ENCODE data around the gene AHCYL2.
"Not testable (repeated sequence)": the region's sequence is repeated elsewhere in the genome, so short reads cannot be mapped to it uniquely, and the experiment has no call there.

The AHCYL2 gene

DNA sequence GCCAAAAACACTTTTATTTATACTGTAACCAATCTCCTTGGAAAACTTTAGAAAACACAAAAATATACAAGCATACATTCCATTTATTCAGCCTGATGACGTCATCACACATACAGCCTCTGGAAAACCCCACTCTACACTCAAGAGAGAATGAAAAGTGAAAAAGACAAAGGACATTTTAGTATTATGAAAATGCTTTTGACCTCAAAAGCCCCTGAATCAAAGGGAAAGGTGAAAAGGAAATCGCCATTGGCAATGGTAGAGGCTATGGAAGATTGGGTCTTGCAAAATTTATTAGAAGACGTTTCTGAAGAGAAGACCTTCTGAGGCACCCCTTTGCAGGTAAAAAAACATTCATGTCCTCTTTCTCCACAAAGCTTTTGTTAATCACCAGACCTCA, 126.5 kb downstream of the AHCYL2 start:
- TF ChIP-seq, protein P1, sequence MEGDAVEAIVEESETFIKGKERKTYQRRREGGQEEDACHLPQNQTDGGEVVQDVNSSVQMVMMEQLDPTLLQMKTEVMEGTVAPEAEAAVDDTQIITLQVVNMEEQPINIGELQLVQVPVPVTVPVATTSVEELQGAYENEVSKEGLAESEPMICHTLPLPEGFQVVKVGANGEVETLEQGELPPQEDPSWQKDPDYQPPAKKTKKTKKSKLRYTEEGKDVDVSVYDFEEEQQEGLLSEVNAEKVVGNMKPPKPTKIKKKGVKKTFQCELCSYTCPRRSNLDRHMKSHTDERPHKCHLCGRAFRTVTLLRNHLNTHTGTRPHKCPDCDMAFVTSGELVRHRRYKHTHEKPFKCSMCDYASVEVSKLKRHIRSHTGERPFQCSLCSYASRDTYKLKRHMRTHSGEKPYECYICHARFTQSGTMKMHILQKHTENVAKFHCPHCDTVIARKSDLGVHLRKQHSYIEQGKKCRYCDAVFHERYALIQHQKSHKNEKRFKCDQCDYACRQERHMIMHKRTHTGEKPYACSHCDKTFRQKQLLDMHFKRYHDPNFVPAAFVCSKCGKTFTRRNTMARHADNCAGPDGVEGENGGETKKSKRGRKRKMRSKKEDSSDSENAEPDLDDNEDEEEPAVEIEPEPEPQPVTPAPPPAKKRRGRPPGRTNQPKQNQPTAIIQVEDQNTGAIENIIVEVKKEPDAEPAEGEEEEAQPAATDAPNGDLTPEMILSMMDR (IDR thresholded peaks at IDR 0.05; ENCODE audit: borderline replicate concordance, control extremely low read depth, extremely low read depth, insufficient read depth, missing control alignments), result no peak
- peak; percentile 32 for DNase-seq (ENCODE audit: low spot score)
- in situ Hi-C loops (cut with MboI; ENCODE audit: low sequenced_read_pairs, unreplicated experiment), result loop anchor here (10.0 kb wide), 1 partner anchor 113 kb away; no protein-coding TSS in a partner anchor

DNA sequence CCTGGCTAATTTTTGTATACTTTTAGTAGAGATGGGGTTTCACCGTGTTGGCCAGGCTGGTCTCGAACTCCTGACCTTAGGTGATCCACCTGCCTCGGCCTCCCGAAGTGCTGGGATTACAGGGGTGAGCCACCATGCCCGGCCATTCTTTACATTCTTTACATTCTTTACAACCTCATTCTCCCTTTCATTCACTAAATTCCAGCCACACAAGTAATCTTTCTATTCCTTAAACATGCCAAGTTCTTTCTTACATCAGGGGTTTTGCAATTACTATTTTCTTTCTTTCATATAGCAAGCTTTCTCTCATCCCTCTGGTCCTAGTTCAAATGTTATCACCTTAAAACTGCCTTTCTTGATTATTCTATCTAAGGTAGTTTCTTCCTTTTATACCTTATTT, 128.3 kb downstream of the AHCYL2 start:
- not testable (repeated sequence) for DNase-seq (ENCODE audit: low spot score)
- in situ Hi-C loops (cut with MboI; ENCODE audit: low sequenced_read_pairs, unreplicated experiment), result loop anchor here (10.0 kb wide), 1 partner anchor 112 kb away; no protein-coding TSS in a partner anchor

DNA sequence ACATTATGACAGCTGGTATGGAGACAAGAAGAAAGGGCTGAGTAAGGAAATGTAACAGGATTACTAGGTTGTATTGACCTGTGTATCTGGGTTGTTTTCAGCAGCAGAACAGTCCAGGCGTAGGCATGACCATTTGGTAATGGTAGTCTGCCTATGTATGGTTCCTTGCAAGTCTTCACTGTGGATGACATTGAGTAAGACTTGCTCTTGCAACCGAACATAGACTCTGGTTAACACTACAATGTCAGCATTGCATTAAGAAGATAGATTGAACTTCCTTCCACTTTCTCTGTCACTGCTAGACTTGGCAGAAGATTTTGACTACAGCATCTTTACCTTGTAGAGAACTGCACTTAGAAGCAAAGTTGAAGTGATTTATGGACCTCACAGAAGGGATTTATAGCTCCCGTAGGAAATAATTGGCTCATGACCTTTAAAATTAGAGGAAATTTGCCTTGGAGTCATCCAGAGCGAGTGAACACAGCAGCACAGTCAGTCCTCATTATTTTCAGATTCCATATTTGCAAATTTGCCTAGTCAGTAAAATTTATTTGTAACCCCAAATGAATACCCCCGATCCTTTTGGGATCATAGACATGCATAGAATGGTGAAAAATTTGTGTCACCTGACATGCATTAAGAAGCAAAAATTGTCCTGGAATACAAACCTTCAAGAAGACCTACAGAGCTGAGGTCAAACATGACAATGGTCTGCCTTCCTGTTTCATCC, 129.8 kb downstream of the AHCYL2 start:
- TF ChIP-seq, protein P1 (IDR thresholded peaks at IDR 0.05; ENCODE audit: borderline replicate concordance, control extremely low read depth, extremely low read depth, insufficient read depth, missing control alignments), result no peak
- DNase-seq (ENCODE audit: low spot score), result no peak
- in situ Hi-C loops (cut with MboI; ENCODE audit: low sequenced_read_pairs, unreplicated experiment), result loop anchor here (10.0 kb wide), 1 partner anchor 110 kb away; no protein-coding TSS in a partner anchor

DNA sequence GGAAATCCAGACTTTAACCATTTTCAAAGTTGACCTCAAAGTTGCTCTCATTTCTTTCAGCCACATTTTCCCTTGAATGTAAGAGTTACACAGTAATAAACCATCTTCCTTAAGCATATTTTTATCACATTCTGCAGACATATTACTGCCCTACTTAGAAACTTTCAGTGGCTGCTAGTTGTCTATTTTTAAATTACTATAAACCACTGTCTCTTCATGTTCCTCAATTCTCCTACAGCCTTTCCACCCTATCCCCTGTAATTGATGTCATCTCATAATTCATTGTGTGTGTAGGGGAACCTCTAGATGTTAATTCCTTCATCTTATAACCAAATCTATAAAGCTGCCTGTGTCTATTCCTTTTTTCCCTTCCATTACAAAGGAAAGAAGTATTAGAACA, 131.3 kb downstream of the AHCYL2 start:
- TF ChIP-seq, protein P1 (IDR thresholded peaks at IDR 0.05; ENCODE audit: borderline replicate concordance, control extremely low read depth, extremely low read depth, insufficient read depth, missing control alignments), result no peak
- DNase-seq (ENCODE audit: low spot score), result peak; percentile 27
- in situ Hi-C loops (cut with MboI; ENCODE audit: low sequenced_read_pairs, unreplicated experiment), result loop anchor here (10.0 kb wide), 1 partner anchor 109 kb away; no protein-coding TSS in a partner anchor

DNA sequence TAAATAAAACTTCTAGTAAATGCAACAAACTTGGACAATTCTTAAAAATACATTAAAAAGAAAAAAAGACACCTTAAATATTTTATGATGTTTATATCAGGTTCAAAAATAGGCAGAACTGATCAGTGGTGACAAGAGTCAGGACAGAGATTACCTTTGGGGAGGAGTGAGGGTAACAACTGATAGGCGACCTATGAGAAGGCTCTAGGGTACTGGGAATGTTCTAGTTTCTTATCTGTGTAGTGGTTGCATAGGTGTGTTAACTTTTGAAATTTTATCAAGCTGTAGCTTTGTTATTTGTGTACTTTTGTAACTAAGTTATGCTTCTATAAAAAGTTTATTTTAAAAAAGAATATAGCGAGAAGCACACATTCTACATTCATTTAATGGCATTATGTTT, 134.3 kb downstream of the AHCYL2 start:
- TF ChIP-seq, protein P1 (IDR thresholded peaks at IDR 0.05; ENCODE audit: borderline replicate concordance, control extremely low read depth, extremely low read depth, insufficient read depth, missing control alignments), result no peak
- in situ Hi-C loops (cut with MboI; ENCODE audit: low sequenced_read_pairs, unreplicated experiment), result loop anchor here (10.0 kb wide), 1 partner anchor 106 kb away; no protein-coding TSS in a partner anchor
- no peak for DNase-seq (ENCODE audit: low spot score)

DNA sequence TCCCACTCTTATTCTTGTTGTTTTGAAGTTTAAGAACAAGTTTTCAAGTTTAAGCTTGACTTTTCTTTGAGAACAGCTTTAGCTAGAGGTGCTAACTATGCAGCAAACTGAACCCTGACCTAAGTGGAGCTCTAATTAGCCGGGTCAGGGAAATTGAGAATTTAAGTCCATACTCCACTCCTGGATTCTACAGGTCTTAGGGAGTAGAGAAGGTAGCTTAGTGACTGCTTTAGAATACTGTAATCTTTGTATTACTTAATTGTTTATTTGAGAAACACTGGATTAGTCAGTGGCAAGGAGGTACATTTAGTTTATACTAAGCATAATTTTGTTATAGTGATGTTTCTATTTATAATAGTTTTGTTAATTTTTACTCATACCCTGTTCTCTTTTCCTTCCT, 134.8 kb downstream of the AHCYL2 start:
- in situ Hi-C loops (cut with MboI; ENCODE audit: low sequenced_read_pairs, unreplicated experiment), result loop anchor here (10.0 kb wide), 1 partner anchor 105 kb away; no protein-coding TSS in a partner anchor
- no peak for DNase-seq (ENCODE audit: low spot score)

DNA sequence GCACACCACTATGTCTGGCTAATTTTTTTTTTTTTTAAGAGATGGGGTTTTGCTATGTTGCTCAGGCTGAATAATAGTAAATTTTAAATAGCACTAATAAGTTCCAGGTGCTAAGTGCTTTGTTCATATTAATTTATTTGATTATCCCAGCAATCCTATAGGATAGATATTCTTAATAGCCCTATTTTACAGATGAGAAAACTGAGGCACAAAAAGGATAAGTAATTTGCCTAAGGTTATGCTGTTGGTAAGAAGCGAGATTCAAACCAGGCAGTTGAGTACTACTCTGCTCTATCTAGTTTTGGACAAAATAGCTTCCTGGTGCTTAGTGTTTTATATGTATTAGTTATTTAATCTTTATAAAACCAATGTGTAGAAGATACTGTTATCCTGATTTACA, 136.9 kb downstream of the AHCYL2 start:
- in situ Hi-C loops (cut with MboI; ENCODE audit: low sequenced_read_pairs, unreplicated experiment), result no loop called here
- TF ChIP-seq, protein P1 (IDR thresholded peaks at IDR 0.05; ENCODE audit: borderline replicate concordance, control extremely low read depth, extremely low read depth, insufficient read depth, missing control alignments), result no peak

More for the DNA sequence above, 134.8 kb downstream of the AHCYL2 start:
- TF ChIP-seq, protein P1 (IDR thresholded peaks at IDR 0.05; ENCODE audit: borderline replicate concordance, control extremely low read depth, extremely low read depth, insufficient read depth, missing control alignments), result no peak

More for the DNA sequence above, 136.9 kb downstream of the AHCYL2 start:
- no peak for DNase-seq (ENCODE audit: low spot score)
